GM21786 (cell line): ENCODE results near the gene ESYT2.

Experiments
- ATAC-seq: cut with Tn5 transposase; IDR thresholded peaks from one replicate; pipeline ENCODE4 v1.9.1; 2021; ENCODE audit not compliant: unreplicated experiment

The ESYT2 gene

DNA sequence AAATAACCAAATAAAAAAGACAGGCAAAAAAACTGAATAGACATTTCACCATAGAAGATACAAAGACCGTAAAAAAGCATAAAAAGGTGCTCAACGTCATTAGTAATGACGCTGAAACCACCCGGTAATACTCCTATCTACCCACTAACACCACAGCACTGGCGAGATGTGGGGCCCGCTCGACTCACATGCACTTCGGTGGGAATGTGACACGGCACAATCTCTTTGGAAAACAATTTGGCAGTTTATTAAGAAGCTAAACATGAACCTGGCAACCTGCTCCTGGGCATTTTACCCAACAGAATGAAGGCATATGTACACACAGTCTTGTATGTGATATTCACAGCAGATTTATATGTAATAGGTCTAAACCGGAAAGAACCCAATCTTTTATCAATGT is 81.9 kb downstream of the ESYT2 start:
- ATAC-seq = no peak

- ATAC-seq = no peak
These were observed 82.4 kb downstream of the ESYT2 start for GRCh38 chr7:158746957-158747356.

DNA sequence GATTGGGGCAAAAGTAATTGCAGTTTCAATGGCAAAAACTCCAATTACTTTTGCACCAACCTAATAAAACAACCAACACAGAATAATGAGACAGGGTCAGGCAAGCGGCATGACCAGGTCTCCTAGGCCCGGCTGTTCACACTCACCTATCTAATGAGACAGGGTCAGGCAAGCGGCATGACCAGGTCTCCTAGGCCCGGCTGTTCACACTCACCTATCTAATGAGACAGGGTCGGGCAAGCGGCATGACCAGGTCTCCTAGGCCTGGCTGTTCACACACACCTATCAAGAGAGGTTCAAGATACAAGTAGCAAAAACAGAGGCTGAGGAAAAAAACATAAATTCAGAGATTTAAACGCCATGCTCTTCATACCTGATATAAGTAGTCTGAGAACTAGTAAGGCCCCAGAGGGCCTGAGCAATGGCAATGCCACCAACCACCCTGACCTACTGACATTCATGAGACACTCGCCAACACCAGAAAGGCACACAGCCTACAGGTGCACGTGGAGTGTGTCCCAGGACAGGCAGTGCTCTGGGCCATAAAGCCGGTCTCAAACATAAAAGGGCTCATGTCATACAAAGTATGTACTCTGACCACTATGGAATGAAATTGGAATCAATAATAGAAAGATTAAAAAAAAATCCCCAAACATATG is 84.1 kb downstream of the ESYT2 start:
- ATAC-seq = no peak

- ATAC-seq = no peak
These were observed 85.2 kb downstream of the ESYT2 start for GRCh38 chr7:158744070-158744469.

GRCh38 chr7:158743219-158743618 is 86.1 kb downstream of the ESYT2 start:
- ATAC-seq = no peak

DNA sequence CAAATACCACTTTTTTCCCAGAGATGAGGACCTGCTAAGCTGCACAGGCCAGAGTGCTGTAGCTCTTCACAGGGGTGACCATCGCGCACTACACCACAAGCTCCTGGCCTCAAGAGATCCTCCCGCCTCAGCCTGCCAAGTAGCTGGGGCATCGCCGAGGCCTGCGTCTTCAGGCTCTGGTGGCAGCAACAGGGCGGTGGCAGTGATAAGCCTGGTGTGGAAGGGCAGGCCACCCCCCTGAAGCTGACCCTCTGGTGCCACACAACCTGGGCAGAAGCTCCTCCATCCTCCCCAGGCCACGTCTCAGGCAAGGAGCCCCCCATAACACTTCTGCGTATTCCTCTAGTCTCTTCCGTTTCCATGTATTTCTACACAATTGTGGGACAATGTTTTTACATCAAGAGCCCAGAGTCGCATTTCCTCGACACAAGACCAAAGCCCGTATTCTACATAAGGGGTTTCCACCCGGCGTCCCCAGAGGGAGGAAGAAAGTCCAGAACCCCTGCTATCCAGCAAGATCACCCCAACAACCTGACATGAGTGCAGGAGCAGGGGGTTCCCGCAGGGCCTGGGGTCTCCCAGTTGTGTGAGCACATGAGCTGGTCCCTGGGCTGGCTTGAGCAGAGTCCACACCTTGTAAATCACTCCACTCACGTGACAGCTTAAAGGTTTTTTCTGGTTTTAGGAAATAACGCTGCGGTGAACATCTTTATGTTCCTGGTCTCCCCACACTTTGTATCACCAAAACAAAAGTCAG is 87.1 kb downstream of the ESYT2 start:
- ATAC-seq = no peak

GRCh38 chr7:158741294-158741666 is 88.0 kb downstream of the ESYT2 start:
- no peak for ATAC-seq

GRCh38 chr7:158740657-158741293 is 88.5 kb downstream of the ESYT2 start:
- ATAC-seq = no peak

DNA sequence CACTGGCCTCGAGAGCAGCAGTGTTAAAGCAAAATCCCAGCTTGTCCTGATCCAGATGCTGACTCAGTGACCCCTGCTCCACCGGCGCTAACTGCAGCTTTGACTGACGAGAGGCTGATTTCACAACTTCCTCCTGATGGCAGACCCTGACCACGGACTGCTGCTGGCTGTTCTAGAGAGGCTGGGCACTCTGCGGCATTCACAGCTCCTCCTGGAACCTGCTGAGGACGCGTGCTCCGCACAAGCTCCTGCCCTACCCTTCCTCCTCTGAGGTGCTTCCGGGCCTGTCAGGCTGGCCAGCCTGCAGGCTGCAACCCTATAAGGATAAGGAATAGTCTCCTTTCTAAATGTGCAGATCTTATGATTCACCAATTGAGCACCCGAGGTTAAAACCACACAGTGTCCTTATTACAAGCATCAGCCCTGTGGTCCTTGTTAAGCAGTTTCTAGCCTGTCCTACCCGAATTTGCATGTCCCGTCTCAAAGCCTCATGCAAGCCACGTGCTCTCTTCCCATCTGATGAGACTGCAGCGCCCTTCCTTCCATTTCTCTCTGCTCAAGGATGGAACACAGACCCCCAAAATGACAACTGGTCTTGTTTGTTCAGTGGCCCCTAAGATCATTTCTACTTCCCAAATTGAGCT is 89.2 kb downstream of the ESYT2 start:
- no peak for ATAC-seq

- ATAC-seq = no peak
These were observed 90.5 kb downstream of the ESYT2 start for GRCh38 chr7:158738841-158739240.

DNA sequence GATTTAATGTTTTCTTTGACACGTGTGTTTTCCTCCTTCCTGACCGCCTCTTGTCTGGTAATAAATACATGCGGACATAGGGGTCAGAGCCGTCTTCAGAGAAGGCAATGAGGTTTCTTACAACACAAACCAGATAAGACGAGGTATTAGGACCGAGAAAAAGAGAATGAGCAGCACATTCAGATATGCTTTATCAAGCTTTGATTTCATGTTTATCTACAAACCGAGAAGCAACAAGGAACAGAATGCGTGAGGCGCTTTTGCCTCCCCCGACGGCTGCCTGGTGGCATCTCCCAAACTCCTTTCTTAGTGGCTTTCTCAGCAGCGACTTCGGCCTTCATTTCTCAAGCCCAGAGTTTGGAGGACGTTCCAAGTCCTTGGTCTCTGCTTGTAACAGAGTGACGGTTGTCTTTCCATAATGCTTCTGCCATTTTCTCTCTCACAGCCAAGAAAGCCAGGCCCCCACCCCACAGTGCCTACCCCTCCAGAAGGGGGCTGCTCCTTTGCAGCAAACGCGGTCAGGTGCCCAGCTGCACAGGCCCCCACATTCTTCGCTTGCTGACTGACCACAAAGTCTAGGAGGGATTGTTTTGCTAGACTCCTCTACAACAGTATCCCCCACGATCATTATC is 92.1 kb downstream of the ESYT2 start:
- no peak for ATAC-seq

GRCh38 chr7:158735935-158736334 is 93.4 kb downstream of the ESYT2 start:
- no peak for ATAC-seq

- no peak for ATAC-seq
These were observed 94.4 kb downstream of the ESYT2 start for GRCh38 chr7:158734861-158735260.

- ATAC-seq = no peak
These were observed 95.4 kb downstream of the ESYT2 start for GRCh38 chr7:158733775-158734494.

DNA sequence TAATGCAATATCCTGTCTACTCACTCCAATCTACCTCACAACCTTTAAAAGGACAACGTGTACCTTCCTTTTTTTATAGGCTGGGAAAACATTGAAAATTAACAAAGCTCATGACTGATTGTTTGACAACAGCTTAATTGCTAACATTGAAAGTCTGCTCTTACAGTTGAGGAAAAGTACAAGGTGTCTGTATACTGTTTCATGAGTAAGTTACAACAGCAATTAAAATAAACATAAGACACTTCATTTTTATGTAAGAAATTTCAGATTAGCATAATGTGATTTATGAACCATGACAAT is 96.1 kb downstream of the ESYT2 start:
- ATAC-seq = no peak

DNA sequence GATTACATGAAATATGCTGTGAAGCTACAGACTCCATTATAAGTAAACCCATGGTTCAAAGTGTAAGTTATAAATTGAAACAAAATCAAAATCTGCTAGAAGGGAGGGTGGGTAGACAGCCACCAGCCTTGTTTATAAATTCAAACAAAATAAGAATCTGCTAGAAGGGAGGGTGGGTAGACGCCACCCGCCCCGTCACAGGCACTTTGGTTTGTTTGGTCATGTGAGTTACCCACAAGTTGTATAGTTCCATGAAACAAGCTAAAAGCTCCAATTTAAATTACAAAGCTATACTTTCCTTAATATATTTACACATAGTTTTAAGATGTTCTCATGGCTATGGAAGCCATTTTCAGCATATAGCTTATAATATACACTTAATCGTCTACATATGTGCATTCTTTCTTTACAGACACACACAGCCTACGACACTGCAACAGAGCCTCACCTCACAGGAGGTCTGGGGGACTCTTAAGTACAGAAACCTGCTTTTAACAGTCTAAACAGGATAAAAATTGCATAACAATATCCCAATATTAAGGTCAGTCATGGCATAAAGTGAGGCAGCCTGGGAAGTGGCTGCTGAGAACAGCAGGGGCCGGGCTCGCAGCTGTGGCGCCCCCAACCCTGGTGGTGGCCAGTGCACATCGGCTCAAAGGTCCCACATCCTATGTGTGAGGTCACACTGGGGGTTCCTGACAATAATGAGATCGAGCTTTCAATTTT is 96.7 kb downstream of the ESYT2 start:
- no peak for ATAC-seq

DNA sequence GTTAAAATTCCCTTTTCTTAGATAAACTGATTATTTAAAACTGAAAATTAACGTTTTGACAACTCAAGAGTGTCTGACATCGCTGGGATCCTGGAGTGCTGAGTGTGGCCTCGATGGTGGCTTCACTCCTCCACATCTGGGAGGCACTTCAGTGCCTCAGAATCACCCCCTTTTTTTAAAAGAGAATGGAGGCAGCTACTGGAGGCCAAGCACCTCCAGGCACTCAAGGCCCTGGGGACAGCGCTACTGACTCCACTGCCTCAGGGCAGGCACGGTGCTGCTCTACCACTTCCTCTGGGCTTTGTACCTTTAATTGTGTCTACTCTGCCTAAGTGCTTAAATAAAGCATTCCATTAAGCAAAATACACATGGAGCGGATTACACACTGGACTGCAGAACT is 97.5 kb downstream of the ESYT2 start:
- no peak for ATAC-seq

- ATAC-seq = no peak
These were observed 98.6 kb downstream of the ESYT2 start for GRCh38 chr7:158730383-158731346.
